Liver (tissue), 9 donors: ENCODE results near the gene IFNLR1. TPM values are rescaled to one million over a fixed set of nuclear protein-coding genes. Genes with fewer than 3 reads are reported as not detected.
A peak's percentile ranks its signal among the peaks of the same experiment; 100 is the strongest.

Experiments
- DNase-seq: peaks from one replicate; pipeline ENCODE4 v3.0.0-alpha.2; 2017; ENCODE audit warnings: low spot score
- H3K27ac ChIP-seq, 2 donors: one replicate each; pipeline ENCODE4 v1.7.0; 2013; ENCODE audit warnings: inconsistent platforms in 2 of 2, low read length in 2 of 2, control low read depth in 1 of 2, low read depth in 1 of 2, mild to moderate bottlenecking in 1 of 2
- H3K27me3 ChIP-seq, 4 donors: one replicate each; pipeline versions ENCODE4 v1.6.1 to v1.7.0; 2013; ENCODE audit warnings: low read length in 3 of 4, inconsistent platforms in 1 of 4, mild to moderate bottlenecking in 1 of 4, moderate library complexity in 1 of 4; ENCODE audit not compliant: control insufficient read depth in 4 of 4, insufficient read depth in 4 of 4
- H3K36me3 ChIP-seq, 4 donors: one replicate each; pipeline versions ENCODE4 v1.6.1 to v1.7.0; 2013; ENCODE audit warnings: low read length in 3 of 4, mild to moderate bottlenecking in 3 of 4, low read depth in 1 of 4, moderate library complexity in 1 of 4; ENCODE audit not compliant: control insufficient read depth in 4 of 4, insufficient read depth in 3 of 4
- H3K4me1 ChIP-seq, 4 donors: one replicate each; pipeline versions ENCODE4 v1.6.1 to v1.7.0; 2013; ENCODE audit warnings: low read length in 3 of 4, mild to moderate bottlenecking in 3 of 4, moderate library complexity in 1 of 4; ENCODE audit not compliant: control insufficient read depth in 4 of 4, insufficient read depth in 4 of 4
- H3K4me3 ChIP-seq, 3 donors: one replicate each; pipeline versions ENCODE4 v1.6.1 to v1.7.0; 2013; ENCODE audit warnings: low read length in 3 of 3, control low read depth in 1 of 3, low read depth in 1 of 3, mild to moderate bottlenecking in 1 of 3
- H3K9ac ChIP-seq, 2 donors: one replicate each; pipeline ENCODE4 v1.7.0; 2013; ENCODE audit warnings: low read length in 2 of 2, mild to moderate bottlenecking in 2 of 2, moderate library complexity in 2 of 2, control low read depth in 1 of 2, low read depth in 1 of 2
- H3K9me3 ChIP-seq, 4 donors: one replicate each; pipeline versions ENCODE4 v1.6.1 to v1.7.0; 2013; ENCODE audit warnings: low read length in 3 of 4; ENCODE audit not compliant: control insufficient read depth in 4 of 4
- EGR1 ChIP-seq, 2 donors: IDR thresholded peaks; 2 replicates each; pipeline ENCODE4 v1.6.1; 2016 to 2018; ENCODE audit warnings: antibody characterized with exemption in 2 of 2, low read depth in 2 of 2
- FOXA1 ChIP-seq: IDR thresholded peaks from 2 replicates; pipeline ENCODE4 v1.6.1; 2016; ENCODE audit warnings: antibody characterized with exemption
- FOXA2 ChIP-seq: IDR thresholded peaks from 2 replicates; pipeline ENCODE4 v1.6.1; 2016; ENCODE audit warnings: antibody characterized with exemption
- GABPA ChIP-seq, 2 donors: IDR thresholded peaks in 1 of 2; conservative IDR thresholded peaks in 1 of 2; 2 replicates each; pipeline ENCODE4 v1.6.1; 2016; ENCODE audit warnings: antibody characterized with exemption in 2 of 2, mild to moderate bottlenecking in 1 of 2, moderate library complexity in 1 of 2
- HNF4G ChIP-seq: IDR thresholded peaks from 2 replicates; pipeline ENCODE4 v1.6.1; 2016; ENCODE audit warnings: antibody characterized with exemption
- JUND ChIP-seq, 2 donors: IDR thresholded peaks; 2 replicates each; pipeline ENCODE4 v1.6.1; 2016; ENCODE audit warnings: antibody characterized with exemption in 2 of 2
- NR2F2 ChIP-seq: IDR thresholded peaks from 2 replicates; pipeline ENCODE4 v1.6.1; 2016; ENCODE audit warnings: antibody characterized with exemption
- RAD21 ChIP-seq, 2 donors: IDR thresholded peaks; 2 replicates each; pipeline ENCODE4 v1.6.1; 2016; ENCODE audit warnings: antibody characterized with exemption in 2 of 2, mild to moderate bottlenecking in 2 of 2
- RXRA ChIP-seq, 2 donors: IDR thresholded peaks; 2 replicates each; pipeline ENCODE4 v1.6.1; 2017 to 2018; ENCODE audit warnings: antibody characterized with exemption in 2 of 2, mild to moderate bottlenecking in 1 of 2
- SP1 ChIP-seq: IDR thresholded peaks from 2 replicates; pipeline ENCODE4 v1.6.1; 2018; ENCODE audit warnings: antibody characterized with exemption, mild to moderate bottlenecking
- TAF1 ChIP-seq: conservative IDR thresholded peaks from 2 replicates; pipeline ENCODE4 v1.6.1; 2016; ENCODE audit warnings: antibody characterized with exemption, mild to moderate bottlenecking
- YY1 ChIP-seq: IDR thresholded peaks from 2 replicates; pipeline ENCODE4 v1.6.1; 2016; ENCODE audit warnings: antibody characterized with exemption, mild to moderate bottlenecking
- WGBS: extraction: QIAGEN DNeasy Blood & Tissue Kit; methylation state at CpG from one replicate; pipeline ENCODE4 v1.1.7; 2013; 5-methylcytosine and 5-hydroxymethylcytosine counted together
- polyA plus RNA-seq, 2 donors: library from polyadenylated mRNA; stranded (reverse) in 1 of 2; unstranded in 1 of 2; fragments of 200-250 nt in 1 of 2; fragments of >200 nt in 1 of 2; fragmentation: Nextera tagmentation in 1 of 2; extraction: Ambion mirVana in 1 of 2; gene quantifications; one replicate each; pipeline versions ENCODE4 v1.2.1 to v1.2.3, GENCODE V29; 2013 to 2015
- total RNA-seq, 2 donors: library from RNA; depleted of rRNA; stranded (reverse); fragments of >200 nt; gene quantifications; one replicate each; pipeline ENCODE4 v1.2.3, GENCODE V29; 2014
- TF ChIP-seq, protein P1 (sequence below): IDR thresholded peaks from 2 replicates; pipeline ENCODE4 v1.6.1; 2016; ENCODE audit warnings: antibody characterized with exemption
- TF ChIP-seq, protein P2 (sequence below): IDR thresholded peaks from 2 replicates; pipeline ENCODE4 v1.6.1; 2016; ENCODE audit warnings: antibody characterized with exemption, mild to moderate bottlenecking
- TF ChIP-seq, protein P3 (sequence below): fragments of 150-350 bp; IDR thresholded peaks from 2 replicates; pipeline ENCODE4 v1.5.1; 2017; ENCODE audit warnings: improper control_type of control experiment, low read depth, low read length; ENCODE audit not compliant: missing input control
- TF ChIP-seq, protein P4 (sequence below): IDR thresholded peaks from 2 replicates; pipeline ENCODE4 v1.6.1; 2016; ENCODE audit warnings: antibody characterized with exemption
- donor health status: healthy.
- donor health status: healthy.
- donor health status: healthy.
- donor health status: healthy.
- donor health status: healthy.

Gene IFNLR1
- total and polyA plus RNA-seq, 4 donors: 2.2 to 6.4 (median 3.5) TPM

DNA sequence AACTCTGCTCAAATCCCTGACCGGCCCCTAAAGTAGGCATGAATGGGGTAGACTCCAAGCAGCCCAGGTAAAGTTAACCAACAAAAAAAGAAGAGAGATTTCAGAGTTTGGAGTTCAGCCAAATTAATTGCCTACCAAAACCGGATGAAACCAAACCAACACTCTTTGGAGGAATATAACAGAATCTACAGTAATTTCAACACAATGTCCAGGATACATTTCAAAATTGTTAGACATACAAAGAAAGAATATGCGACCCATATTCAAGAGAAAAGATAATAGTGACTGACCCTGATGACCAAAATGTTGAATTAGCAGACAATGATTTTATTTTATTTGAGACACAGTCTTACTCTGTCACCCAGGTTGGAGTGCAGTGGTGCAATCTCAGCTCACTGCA lies 56.7 kb downstream of the IFNLR1 start:
- peaks cover 5 to 26% (median 17%) of the 10 kb centered on the region in 4 donors for H3K4me1 ChIP-seq
- TF ChIP-seq, protein P1, sequence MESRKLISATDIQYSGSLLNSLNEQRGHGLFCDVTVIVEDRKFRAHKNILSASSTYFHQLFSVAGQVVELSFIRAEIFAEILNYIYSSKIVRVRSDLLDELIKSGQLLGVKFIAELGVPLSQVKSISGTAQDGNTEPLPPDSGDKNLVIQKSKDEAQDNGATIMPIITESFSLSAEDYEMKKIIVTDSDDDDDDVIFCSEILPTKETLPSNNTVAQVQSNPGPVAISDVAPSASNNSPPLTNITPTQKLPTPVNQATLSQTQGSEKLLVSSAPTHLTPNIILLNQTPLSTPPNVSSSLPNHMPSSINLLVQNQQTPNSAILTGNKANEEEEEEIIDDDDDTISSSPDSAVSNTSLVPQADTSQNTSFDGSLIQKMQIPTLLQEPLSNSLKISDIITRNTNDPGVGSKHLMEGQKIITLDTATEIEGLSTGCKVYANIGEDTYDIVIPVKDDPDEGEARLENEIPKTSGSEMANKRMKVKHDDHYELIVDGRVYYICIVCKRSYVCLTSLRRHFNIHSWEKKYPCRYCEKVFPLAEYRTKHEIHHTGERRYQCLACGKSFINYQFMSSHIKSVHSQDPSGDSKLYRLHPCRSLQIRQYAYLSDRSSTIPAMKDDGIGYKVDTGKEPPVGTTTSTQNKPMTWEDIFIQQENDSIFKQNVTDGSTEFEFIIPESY: no peak
- TF ChIP-seq HNF4G: no peak
- no peak for TF ChIP-seq FOXA2
- TF ChIP-seq RAD21 (IDR thresholded peaks at IDR 0.05): no peak
- no peak for TF ChIP-seq GABPA (IDR thresholded peaks at IDR 0.05 in 1 of 2, conservative IDR thresholded peaks at IDR 0.05 in 1 of 2)
- TF ChIP-seq JUND (IDR thresholded peaks at IDR 0.05): no peak
- TF ChIP-seq RXRA (IDR thresholded peaks at IDR 0.05): no peak
- TF ChIP-seq NR2F2: no peak
- TF ChIP-seq, protein P2, sequence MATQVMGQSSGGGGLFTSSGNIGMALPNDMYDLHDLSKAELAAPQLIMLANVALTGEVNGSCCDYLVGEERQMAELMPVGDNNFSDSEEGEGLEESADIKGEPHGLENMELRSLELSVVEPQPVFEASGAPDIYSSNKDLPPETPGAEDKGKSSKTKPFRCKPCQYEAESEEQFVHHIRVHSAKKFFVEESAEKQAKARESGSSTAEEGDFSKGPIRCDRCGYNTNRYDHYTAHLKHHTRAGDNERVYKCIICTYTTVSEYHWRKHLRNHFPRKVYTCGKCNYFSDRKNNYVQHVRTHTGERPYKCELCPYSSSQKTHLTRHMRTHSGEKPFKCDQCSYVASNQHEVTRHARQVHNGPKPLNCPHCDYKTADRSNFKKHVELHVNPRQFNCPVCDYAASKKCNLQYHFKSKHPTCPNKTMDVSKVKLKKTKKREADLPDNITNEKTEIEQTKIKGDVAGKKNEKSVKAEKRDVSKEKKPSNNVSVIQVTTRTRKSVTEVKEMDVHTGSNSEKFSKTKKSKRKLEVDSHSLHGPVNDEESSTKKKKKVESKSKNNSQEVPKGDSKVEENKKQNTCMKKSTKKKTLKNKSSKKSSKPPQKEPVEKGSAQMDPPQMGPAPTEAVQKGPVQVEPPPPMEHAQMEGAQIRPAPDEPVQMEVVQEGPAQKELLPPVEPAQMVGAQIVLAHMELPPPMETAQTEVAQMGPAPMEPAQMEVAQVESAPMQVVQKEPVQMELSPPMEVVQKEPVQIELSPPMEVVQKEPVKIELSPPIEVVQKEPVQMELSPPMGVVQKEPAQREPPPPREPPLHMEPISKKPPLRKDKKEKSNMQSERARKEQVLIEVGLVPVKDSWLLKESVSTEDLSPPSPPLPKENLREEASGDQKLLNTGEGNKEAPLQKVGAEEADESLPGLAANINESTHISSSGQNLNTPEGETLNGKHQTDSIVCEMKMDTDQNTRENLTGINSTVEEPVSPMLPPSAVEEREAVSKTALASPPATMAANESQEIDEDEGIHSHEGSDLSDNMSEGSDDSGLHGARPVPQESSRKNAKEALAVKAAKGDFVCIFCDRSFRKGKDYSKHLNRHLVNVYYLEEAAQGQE: no peak
- no peak for TF ChIP-seq TAF1
- no peak for TF ChIP-seq YY1
- no peak for TF ChIP-seq FOXA1
- TF ChIP-seq, protein P3, sequence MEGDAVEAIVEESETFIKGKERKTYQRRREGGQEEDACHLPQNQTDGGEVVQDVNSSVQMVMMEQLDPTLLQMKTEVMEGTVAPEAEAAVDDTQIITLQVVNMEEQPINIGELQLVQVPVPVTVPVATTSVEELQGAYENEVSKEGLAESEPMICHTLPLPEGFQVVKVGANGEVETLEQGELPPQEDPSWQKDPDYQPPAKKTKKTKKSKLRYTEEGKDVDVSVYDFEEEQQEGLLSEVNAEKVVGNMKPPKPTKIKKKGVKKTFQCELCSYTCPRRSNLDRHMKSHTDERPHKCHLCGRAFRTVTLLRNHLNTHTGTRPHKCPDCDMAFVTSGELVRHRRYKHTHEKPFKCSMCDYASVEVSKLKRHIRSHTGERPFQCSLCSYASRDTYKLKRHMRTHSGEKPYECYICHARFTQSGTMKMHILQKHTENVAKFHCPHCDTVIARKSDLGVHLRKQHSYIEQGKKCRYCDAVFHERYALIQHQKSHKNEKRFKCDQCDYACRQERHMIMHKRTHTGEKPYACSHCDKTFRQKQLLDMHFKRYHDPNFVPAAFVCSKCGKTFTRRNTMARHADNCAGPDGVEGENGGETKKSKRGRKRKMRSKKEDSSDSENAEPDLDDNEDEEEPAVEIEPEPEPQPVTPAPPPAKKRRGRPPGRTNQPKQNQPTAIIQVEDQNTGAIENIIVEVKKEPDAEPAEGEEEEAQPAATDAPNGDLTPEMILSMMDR: no peak
- TF ChIP-seq SP1: no peak
- TF ChIP-seq, protein P4, sequence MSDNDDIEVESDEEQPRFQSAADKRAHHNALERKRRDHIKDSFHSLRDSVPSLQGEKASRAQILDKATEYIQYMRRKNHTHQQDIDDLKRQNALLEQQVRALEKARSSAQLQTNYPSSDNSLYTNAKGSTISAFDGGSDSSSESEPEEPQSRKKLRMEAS: no peak
- no peak overlapping the region for H3K27ac ChIP-seq
- no peaks in the 10 kb centered on the region for H3K27me3 ChIP-seq
- H3K4me3 ChIP-seq: no peak overlapping the region
- peaks cover 0 to 7% (median 0%) of the 10 kb centered on the region in 4 donors for H3K9me3 ChIP-seq
- H3K9ac ChIP-seq: no peak overlapping the region
- WGBS: 89% methylated on average over 3 of the region's 3 CpGs
- peaks cover 0 to 13% (median 0%) of the 10 kb centered on the region in 4 donors for H3K36me3 ChIP-seq
- no peak for DNase-seq

DNA sequence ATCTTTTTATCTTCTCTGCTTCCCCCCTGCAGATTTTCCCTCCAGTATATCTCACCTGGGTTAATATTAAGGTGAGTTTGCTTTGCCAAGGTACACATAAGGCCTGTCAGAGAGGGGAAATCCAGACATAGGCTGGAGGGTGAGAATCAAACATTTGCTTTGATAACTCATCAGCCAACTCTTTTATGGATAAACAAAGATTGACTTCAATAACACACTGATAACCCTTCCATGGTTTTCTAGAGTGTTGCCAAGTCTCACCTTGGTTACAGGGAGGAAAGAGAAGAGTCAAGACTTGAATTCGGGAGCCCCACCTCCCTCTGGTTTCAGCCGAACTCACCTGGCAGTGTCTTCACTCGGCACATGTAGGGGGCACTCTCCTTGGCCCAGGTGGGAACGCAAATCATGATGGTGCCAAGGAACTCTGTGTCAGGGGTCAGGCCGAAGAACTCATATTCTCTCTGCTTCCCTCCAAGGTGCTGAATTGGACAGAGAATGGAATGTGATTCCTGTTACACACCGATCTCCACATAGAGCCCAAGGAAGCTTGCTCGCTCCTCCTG lies 59.2 kb downstream of the IFNLR1 start:
- Histone ChIP-seq H3K4me1 (peaks cover 5 to 26% (median 17%) of the 10 kb centered on the region in 4 donors), H3K9me3 (peaks cover 0 to 7% (median 0%) of the 10 kb centered on the region in 4 donors), H3K9ac (no peak overlapping the region), H3K27me3 (no peaks in the 10 kb centered on the region), H3K27ac (no peak overlapping the region), H3K36me3 (peaks cover 0 to 3% (median 2%) of the 10 kb centered on the region in 4 donors), H3K4me3 (no peak overlapping the region)
- 56% methylated on average over 7 of the region's 7 CpGs for WGBS
- no peak for DNase-seq
- TF ChIP-seq, protein P1: no peak
- TF ChIP-seq SP1 (no peak), GABPA (IDR thresholded peaks at IDR 0.05 in 1 of 2, conservative IDR thresholded peaks at IDR 0.05 in 1 of 2) (no peak), RXRA (IDR thresholded peaks at IDR 0.05) (peak in 1 of 2 donors; percentile 32), EGR1 (IDR thresholded peaks at IDR 0.05; ENCODE audit: low read depth in 2 of 2) (no peak), TAF1 (no peak), FOXA1 (no peak), JUND (IDR thresholded peaks at IDR 0.05) (peak in 1 of 2 donors; percentile 11)
- TF ChIP-seq, protein P2: peak; percentile 63
